Stimulated activated CD4-positive, alpha-beta T cell treated with anti-CD3 and anti-CD28 coated beads, Interleukin-15, amount 100 ng/mL, for 1 hour (primary cell): ENCODE results near the gene DAZAP1.
"Not testable (repeated sequence)": the region's sequence is repeated elsewhere in the genome, so short reads cannot be mapped to it uniquely, and the experiment has no call there.

ENCODE experiments used
- DNase-seq, 2 donors: peaks; one replicate each; pipeline ENCODE4 v3.0.0-alpha.2; 2020; ENCODE audit warnings: low read depth in 1 of 2, low spot score in 1 of 2

Gene DAZAP1

DNA sequence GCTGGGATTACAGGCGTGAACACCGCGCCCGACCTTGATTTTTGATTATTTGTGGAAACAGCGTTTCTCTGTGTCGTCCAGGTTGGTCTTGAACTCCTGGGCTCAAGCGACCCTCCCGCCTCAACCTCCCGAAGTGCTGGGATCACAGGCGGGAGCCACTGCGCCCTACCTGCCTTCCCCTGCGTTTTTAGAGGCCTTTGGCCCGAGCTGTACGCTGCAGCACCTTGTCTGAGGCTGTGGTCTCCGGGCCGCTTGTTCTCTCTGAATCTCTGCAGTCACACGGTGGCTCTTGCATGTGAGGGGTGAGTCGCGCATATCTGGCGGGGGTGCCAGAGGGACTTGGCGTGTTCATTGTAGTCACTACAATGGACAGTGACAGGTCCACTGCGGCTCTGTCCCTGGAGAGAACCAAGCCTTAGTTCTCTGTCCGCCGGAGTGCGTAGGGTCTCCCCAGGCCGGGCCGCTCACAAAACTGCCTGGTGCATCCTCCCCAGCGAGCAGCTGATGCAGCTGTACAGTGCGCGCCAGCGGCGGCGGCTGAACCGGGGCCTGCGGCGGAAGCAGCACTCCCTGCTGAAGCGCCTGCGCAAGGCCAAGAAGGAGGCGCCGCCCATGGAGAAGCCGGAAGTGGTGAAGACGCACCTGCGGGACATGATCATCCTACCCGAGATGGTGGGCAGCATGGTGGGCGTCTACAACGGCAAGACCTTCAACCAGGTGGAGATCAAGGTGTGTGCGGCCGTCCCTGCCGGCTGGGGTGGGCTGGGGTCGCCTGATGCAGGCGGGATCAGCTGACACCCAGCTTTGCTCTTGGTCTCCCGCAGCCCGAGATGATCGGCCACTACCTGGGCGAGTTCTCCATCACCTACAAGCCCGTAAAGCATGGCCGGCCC, 32.4 kb downstream of the DAZAP1 start:
- DNase-seq = not testable (repeated sequence)

DNA sequence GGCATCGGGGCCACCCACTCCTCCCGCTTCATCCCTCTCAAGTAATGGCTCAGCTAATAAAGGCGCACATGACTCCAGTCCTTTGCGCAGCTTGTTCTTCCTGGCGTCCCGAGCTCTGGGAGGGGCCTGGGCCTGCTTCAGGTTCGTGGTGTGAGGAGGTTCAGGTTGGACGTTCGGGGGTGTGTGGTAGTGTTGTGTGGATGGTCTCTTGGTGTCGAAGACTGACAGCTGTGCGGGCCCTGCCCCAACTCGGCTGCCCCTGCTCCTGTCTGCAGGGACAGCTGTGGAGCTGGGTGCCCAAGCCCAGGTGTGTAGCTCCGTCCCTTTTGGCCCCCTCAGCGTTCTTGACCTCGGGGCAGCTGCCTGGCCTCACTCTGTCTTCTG, 33.0 kb downstream of the DAZAP1 start:
- no peak for DNase-seq

DNA sequence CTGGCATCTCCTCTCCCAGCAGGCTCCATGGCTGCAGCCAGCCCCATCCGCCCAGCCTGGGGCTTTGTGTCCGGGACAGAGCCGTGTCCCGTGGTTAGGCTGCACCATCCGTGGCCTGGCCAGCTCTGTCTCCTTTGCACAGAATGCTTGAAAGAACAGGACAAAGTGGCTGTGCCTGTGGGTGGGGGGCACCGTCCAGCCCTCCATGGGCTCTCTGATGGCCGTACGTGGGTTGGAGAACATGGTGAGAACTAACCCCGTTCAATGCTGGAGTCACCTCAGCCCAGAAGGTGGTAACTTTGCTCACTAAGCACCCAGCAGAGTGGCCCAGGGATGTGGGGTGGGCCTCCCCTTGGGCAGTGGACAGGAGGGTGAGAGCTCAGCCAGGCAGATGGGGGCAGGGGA, 33.6 kb downstream of the DAZAP1 start:
- DNase-seq = no peak

DNA sequence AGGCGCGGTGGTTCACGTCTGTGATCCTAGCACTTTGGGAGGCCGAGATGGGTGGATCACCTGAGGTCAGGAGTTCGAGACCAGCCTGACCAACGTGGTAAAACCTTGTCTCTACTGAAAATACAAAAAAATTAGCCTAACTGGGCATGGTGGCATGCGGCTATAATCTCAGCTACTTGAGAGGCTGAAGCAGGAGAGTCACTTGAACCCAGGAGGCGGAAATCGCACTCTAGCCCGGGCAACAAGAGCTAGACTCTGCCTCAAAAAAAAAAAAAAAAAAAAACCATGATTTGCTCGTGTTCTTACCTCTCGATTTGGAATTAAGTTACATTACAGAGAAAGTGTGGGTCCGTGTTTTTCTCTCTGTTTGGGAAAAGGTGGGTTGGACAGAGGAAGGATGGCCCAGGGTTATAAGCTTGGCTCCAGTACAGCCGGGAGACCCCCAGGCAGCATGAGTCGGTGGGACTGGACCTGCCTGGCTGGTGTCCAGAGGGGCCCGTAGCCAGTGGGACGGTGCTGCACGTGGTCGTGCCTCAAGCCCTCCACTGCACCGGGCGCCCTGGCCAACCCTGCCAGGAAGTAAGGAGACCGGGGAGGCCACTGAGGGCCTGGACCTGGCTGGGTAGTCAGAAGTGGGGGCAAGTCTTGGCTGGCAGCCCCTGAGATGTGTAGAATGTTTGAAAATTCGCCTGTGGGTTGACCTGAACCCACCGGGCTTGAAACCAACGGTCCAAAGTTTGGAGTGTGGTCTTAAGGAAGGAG, 34.5 kb downstream of the DAZAP1 start:
- no peak for DNase-seq

DNA sequence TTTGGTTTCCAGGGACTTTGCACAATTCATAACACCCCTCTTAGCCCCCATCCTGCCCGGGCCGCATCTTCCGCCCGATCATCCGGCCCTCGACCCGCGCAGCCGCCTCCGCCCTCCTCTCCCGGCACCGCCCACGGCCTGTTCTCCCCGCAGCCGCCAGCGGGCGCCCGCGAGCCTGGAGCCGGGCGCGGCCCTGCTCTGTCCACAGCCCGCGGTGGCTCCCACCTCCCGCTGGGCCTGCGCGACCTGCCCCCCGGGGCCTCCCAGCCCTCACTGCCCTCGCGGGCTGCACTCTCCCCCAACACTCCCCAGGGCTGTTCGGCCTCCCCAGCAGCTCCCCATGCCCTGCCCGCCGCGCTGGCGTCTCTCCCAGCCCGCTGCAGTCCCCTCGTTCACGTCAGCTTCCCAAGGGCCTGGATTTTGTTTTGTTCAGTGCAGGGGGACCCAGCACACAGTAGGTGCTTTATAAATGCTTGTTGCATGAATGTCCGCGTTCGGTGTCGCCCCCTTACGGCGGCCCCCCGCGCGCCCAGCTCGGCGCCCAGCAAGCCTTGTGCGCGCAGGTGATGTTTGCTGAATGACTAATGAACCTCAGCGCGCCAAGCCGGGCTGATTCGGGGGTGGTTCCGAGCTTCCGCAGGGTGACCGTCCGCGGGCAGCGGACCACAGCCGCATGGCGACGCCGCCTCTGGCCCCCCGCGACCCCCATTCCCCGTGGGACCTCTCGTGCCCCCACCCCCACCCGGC, 38.0 kb downstream of the DAZAP1 start:
- DNase-seq = peak; percentile 60 to 72

DNA sequence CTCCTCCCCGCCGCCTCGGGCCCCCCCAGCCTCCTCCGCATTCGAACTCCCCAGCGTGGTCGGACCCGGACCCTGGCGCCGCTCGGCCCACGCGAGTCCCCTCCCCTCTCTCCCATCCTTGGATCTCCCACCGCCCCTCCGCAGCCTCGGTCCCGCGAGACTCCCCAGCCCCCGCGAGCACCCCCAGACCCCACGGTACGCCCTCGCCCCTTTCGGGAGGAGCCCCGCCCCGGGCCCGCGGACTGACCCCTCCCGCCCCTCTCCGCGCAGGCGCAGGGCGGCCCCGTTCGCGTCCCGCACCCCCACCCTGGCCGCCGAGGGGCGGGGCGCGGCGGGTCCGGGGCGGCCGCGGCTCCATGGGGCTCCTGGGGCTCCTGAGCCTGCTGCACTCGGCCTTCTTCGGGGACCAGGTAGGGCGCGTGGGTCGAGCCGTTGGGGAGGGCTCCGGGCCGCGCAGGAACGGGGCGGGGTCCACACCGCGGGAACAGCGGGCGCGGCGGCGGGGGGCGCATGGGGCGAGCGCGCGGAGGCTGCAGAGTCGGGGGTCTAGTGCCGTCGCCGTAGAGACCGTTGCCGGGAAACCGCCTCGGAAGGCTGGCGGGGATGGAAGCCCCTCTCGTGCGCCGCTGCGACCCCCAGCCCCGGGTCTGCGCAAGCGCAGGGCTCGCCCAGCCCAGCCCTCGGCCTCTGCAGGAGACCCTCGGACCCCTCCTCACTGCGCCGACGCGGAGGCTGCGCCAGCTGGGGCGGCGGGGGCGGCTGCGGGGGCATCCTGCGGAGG, 38.7 kb downstream of the DAZAP1 start:
- no peak for DNase-seq

DNA sequence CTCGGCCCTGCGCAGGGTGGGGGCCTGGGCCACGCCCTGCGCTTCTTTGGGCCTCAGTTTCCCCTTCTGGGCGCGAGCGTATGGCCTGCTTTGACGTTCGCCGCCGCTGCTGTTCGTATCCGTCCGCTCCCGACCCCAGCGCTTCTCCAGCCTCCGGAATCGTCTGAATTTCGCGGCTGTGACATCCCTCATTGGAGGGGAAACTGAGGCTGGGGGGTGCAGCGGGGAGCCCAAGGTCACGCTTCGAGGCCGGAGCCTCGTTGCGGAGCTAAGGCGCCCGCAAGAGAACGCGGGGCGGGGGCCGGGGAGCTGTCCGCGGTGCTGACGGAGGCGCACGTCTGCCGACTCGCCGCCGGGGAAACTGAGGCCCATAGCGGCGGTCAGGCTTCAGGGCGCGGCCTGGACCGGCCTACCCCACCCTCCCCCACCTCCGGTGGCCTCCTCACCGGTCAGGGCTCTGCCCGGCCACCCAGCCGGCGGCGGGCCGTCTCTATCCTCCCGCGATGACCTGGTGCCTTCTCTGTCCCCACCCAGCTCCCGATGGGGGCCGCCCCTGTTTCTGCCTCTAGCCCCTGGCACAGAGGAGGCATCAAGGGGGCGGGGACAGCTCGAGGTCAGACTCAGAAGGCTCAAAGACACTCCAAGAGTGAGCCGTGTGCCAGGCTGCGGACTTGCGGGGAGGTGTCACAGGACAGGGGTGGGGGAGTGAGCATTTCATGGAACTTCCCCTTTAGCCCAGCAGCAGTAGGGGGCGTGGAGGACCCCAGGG, 39.5 kb downstream of the DAZAP1 start:
- no peak for DNase-seq

DNA sequence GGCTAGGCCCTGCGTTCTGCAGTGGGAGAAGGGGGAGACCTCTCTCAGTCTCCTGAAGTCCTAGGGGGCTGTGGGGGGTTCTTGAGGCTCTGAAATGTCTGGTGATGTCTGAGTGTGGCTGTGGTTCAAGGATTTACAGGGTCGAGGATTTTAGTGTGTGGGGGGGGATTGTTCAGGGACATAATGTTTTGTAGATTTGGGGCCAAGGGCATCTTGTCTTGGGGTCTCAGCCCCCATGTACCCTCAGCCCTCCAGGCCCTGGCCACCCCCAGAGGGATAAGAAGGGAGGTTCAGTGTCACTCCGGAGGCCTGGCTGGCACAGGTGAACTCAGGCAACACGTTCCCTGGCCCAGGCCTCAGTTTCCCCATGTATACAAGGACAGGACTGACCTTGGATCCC, 40.1 kb downstream of the DAZAP1 start:
- no peak for DNase-seq

DNA sequence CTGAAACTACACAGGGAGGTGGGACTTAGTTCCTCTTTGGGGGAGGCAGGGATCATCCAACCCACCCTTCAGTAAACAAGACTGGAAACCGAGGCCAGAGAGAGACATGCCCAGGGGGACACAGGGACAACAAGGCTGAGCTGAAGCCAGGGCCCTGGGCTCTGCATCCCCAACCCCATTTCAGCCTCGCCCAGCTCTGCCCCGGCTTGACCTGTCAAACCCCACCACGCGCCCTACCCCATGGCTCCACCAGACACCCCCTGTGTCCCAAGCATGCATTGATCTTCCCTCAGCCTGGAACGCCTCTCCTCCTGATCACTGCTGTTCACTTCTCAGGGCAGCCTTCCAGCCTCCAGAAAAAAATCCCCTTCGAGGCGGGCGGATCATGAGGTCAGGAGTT, 40.6 kb downstream of the DAZAP1 start:
- no peak for DNase-seq

DNA sequence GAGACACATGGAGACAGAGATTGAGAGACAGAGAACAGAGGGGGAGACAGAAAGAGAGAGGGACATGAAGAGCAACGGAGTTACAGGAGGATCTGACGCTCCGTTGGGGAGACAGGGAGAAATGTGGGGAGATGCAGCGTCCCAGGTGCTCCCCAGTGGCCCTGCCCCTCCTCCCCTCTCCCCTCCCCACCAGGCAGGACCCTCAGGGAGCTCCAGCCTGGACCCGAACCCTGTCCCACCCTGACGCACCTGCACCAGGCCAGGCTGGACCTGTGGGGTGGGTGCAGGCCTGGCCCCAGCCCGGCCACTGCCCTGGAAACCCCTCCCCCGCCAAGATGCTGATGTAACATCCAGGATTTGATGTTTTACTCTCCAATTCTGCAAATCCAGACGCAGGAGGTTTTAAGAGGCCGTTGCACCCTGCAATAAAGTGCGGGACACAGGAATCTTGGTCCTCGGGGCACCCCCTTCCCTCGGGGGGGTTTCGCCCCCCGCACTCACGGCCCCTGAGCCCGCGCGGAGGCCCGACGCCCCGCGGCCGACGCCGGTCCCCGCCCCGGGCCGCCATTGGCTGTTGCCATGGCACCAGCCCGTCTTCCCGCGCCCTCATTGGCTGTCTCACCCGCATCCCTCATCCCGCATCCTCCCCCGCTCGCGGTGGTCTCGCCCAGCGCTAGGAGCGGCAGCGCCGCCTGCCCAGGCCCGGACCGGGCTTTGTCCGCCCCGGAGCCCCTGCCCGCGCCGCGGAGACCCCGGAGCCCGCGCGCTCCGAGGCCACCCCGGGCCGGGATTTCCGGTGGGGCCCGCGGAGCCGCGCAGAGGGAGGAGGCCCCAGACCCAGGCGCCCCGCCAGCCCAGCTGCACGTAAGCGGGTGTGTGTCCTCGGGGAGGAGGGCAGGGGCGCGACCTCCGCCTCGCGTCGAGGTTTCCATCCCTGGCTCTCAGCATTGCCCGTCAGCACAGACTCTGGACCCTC, 42.4 kb downstream of the DAZAP1 start, which contains the start of gene APC2:
Gene APC2 (plus strand): TSS at position 655 of the 976 bp plus-strand sequence. CDS start 2,881 bp downstream, outside the sequence.
- no peak for DNase-seq

DNA sequence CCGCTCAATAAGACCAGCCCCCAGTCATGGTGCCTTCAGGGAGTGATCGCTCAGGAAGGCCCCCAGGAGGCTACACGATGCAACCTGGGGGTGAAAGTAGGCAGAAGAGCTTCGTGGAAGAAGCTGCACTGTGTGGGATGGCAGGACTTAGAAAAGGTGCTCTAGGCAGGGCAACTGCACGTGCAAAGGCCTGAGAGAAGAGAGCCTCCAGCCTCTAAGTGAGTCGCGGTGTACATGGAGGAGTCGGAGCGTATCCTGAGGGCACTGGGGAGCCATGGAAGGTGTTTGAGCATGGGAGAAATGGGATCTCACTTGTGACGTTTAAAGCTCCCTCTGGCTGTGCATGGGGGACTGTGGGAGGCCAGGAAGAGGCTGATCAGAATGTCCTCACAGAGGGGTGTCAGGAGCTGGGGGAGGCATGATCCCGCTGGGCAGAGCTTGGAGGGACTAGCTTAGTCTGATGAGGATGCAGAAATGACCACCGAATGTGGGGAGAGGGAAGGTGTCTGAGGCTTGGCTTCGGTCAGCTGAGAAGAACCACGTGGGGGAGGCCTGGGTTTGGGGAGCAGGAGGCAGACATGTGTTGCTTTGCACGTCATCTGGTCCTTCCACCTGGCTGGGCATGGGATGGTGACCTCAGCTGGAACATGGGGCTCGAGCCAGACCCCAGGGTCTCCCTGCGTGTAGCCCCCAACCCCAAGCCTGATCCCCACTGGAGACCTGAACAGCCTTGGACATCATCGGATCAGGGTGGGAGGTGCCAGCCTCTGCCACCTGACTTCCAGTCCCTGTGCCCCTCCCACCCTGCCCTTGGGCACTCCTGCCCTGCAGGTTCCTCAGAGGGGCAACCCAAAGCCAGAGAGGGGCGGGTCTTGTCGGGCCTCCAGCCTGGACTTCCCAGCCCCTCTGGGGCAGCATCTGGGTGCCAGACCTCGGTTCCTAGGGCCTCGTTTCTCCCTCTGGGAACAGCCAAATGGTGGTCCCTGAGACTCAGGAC, 43.6 kb downstream of the DAZAP1 start:
- DNase-seq = no peak

DNA sequence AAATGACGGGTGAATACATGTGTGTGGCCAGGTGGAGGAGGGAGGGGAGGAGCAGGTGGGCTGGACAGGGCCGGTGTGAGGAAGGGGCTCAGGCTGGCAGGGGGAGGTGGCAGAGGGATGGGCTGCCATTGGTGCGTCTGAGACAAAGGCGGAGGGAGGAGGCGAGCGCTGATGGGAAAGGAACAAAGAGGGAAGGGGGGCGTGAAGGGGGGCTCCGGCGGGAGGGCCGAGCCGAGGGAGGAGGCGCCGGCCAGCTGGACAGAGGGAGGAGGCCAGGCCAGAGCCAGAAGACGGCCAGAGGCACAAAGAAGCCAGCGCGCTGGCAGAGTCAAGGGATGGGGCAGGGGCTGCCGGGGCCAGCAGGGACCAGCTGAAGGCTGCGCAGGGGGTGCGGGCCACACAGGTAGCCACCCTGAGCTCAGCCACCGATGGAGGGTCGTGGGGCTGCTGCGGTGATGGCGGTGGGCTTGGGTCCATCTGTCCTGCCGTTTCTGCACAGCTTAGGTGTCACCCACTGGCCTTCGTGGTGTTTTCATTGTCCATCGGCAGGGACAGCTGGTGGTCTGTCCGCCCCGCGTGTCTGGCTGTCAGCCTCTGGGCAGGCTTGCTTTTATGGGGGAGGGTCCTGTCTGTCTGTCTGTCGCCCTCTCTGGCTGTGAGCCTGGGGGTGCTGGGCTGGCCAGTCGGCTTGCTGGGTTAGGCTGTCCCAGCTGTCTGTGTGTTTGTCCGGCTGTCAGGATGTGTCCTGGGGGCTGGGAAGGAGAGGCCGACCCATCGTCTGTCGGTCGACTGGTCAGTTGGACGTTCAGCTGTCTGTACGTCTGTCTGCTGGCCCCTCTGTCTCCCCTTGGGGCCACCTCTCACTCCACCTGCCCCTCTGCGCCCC, 44.8 kb downstream of the DAZAP1 start:
- DNase-seq = no peak

DNA sequence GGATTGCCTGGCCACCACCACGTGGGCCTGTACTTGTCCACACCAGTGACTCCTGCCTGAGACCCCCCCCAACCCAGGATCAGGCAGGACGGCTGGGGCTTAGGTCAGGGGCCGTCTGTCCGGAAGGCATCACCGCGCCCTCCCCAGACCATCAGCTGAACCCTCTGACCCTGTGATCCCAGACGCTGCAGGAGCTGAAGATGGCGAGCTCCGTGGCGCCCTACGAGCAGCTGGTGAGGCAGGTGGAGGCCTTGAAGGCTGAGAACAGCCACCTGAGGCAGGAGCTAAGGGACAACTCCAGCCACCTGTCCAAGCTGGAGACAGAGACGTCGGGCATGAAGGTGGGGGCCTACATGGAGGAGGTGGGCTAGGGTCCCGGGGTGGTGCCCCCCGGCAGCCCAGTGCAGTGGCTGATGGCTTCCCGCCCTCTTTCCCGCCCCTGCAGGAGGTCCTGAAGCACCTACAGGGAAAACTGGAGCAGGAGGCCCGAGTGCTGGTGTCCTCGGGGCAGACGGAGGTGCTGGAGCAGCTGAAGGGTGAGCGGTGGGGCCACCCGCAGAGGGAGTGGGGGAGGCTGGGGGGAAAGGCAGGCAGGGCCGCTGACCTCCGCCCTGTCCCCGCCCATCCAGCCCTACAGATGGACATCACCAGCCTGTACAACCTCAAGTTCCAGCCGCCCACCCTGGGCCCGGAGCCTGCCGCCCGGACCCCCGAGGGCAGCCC, 45.6 kb downstream of the DAZAP1 start:
- DNase-seq = no peak

DNA sequence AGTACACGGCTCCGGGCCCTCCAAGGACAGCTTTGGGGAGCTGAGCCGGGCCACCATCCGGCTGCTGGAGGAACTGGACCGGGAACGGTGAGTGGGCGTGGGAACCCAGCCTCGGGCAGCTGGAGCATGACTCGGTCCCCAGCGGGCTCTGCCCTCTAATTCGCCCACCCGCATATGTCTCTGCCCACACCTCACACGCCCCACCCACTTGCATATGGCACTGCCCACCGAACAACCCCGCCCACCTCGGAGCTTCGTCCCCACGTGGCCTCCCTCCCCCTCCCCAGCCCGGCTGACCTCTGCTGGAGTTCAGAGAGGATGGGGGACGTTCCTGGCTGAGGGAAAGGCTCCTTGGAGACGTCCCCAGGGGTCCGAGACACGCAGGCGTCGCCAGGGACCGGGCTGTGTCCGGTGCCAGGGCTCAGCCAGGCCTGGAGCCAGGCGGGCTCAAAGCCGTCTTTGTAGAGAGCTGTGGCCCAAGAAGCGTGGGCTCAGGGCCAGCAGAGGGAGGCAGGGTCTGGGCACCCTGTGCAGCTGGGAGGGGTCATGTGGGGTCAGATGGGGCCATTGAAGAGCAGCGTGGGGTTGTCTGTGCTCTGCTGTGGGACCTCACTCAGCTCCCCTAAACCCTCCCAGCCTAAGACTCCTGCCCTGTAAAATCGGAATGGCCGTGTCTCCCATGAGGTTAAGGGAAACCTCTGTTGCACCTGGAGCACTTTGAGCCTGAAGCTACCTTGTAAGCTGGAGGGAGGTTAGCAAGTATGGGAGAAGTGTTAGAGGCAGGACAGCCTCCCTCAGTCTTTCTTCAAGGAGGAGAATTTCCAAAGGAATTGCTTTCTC, 46.4 kb downstream of the DAZAP1 start:
- no peak for DNase-seq

DNA sequence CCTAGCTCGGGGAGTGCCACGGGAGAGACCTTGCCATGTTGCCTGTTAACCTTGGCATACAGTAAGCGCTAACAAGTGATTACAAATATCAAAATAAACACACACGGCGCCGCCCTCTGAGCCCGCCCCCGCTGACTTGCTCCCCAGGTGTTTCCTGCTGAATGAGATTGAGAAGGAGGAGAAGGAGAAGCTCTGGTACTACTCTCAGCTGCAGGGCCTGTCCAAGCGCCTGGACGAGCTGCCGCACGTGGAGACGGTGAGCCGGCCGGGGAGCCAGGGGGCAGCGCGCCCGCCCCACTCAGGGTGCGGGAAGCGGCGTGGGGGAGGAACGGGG, 47.6 kb downstream of the DAZAP1 start:
- no peak for DNase-seq
